ENCODE data around the gene USP25. TPM values are rescaled to one million over a fixed set of nuclear protein-coding genes. Genes with fewer than 3 reads are reported as not detected.

Gene USP25
- total and polyA plus RNA-seq, 2 of the 8 experiments (the other 6 are each of a cell fraction or from before 2014, with no cell fraction given) = 11.2 to 48.1 TPM

DNA sequence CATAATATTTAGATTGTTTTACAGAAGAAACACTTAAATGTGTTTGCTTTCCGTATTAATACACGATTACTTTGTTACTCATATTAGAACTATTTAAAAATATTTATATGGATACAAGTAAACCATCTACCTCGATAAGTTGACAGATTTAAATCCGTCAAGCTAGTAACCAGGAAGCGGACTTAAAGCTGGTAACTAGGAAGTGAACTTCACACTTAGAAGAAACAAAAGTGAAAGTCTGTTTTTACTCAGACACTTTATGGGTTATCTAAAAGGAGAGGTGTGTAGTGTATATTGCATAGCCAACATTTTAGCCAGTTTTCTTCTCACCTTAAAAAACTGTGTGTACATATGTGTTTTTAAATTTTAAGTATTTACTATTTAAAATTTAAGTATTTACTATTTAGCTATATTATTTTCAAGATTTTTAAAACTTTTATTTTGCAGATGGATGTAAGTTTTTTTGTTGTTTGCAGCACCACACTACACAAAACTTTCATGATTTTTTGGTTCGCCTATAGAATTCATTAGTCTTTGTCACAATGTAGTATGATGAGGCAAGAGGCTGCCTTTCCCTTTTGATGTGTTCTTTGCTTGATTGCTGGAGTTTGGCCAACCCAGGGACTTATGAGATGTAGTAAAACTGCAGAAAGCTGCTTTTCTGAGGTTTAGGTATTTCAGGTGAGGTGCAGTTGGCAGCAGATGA is 2.7 kb downstream of the USP25 start:
- Histone ChIP-seq H3K56ac (replicated peaks; ENCODE audit: insufficient read length, low read depth, low read length) (no peak overlapping the region), H3K4me3 (ENCODE audit: extremely low read depth in 1 of 4, insufficient read depth in 2 of 4, low read depth in 3 of 4, low read length in 4 of 4) (peak overlapping the region; percentile 7 to 98 (median 86); a peak in 4 of 8 replicates), H4K8ac (ENCODE audit: extremely low read depth, insufficient read depth, low read length) (no peak overlapping the region), H3K9ac (replicated peaks in 1 of 4; ENCODE audit: extremely low read depth in 1 of 4, low read depth in 3 of 4, low read length in 3 of 4) (no peak overlapping the region; a peak in 1 of 7 replicates), H3K23me2 (ENCODE audit: low read depth, low read length) (no peaks in the 10 kb centered on the region; the same call in 1 of the 2 replicates), H2BK120ac (replicated peaks; ENCODE audit: low read depth, low read length) (no peak overlapping the region), H3K36me3 (ENCODE audit: control insufficient read depth in 2 of 4, insufficient read depth in 4 of 4, low read length in 3 of 4) (no peaks in the 10 kb centered on the region), H3K4ac (replicated peaks; ENCODE audit: insufficient read length, low read depth, low read length) (no peak overlapping the region), H4K91ac (replicated peaks; ENCODE audit: insufficient read length, low read length) (no peak overlapping the region), H3K23ac (ENCODE audit: insufficient read length) (no peak overlapping the region), H3K27me3 (replicated peaks in 1 of 4; ENCODE audit: control insufficient read depth in 3 of 4, extremely low read depth in 1 of 4, insufficient read depth in 3 of 4, low read length in 3 of 4) (no peaks in the 10 kb centered on the region), H2BK15ac (ENCODE audit: low read length) (no peak overlapping the region), H3K4me1 (replicated peaks in 1 of 4; ENCODE audit: control insufficient read depth in 3 of 4, insufficient read depth in 4 of 4, low read length in 3 of 4) (peaks cover 0 to 3% (median 1%) of the 10 kb centered on the region in 4 experiments; a peak in 2 of 7 replicates), H2BK5ac (ENCODE audit: low read depth, low read length) (no peak overlapping the region), H3K79me1 (ENCODE audit: low read depth, low read length) (no peaks in the 10 kb centered on the region; the same call in 1 of the 2 replicates), H3K9me3 (ENCODE audit: insufficient read depth in 2 of 2, low read depth in 1 of 2, low read length in 1 of 2) (no peaks in the 10 kb centered on the region), H3K4me2 (ENCODE audit: insufficient read depth in 1 of 2, low read depth in 2 of 2, low read length in 2 of 2) (peak overlapping the region; percentile 77 to 85; a peak in 3 of 4 replicates), H2BK12ac (ENCODE audit: low read depth, low read length) (no peak overlapping the region), H2BK20ac (ENCODE audit: low read length) (no peak overlapping the region), H2AK5ac (ENCODE audit: low read depth, low read length) (no peak overlapping the region), H3K14ac (ENCODE audit: insufficient read length) (no peak overlapping the region), H2AFZ (ENCODE audit: low read length) (no peak overlapping the region), H3K27ac (ENCODE audit: low read depth, low read length) (no peak overlapping the region), H4K20me1 (replicated peaks in 1 of 2; ENCODE audit: control insufficient read depth in 1 of 2, insufficient read depth in 2 of 2, low read length in 2 of 2) (peaks cover 2 to 3% of the 10 kb centered on the region in 2 experiments), H4K5ac (ENCODE audit: insufficient read length, low read depth, low read length) (no peak overlapping the region), H3K18ac (ENCODE audit: extremely low read depth, low read length) (no peak overlapping the region), H3K79me2 (ENCODE audit: control insufficient read depth in 1 of 2, insufficient read depth in 2 of 2, low read length in 2 of 2) (peaks cover 31 to 71% of the 10 kb centered on the region in 2 experiments)
- ChIA-PET POLR2A (ENCODE audit: partially characterized antibody) (interaction anchor here (0.6 to 1.0 kb wide), 4 partner anchors 10 to 31 kb away, joined by 3 to 8 read pairs (median 4); no protein-coding TSS in a partner anchor), CTCF (ENCODE audit: partially characterized antibody) (interaction anchor here (1.1 kb wide), 1 partner anchor 17 kb away, joined by 3 read pairs; no protein-coding TSS in a partner anchor)
- DNase-seq (ENCODE audit: low read depth in 1 of 2, low spot score in 2 of 2) (no peak), FAIRE-seq (no peak)
- WGBS, 2 experiments (ENCODE audit: extremely low coverage in 1 of 2, insufficient coverage in 1 of 2, insufficient read length in 1 of 2, insufficient replicate concordance in 2 of 2, low coverage in 1 of 2, low lambda C conversion rate in 2 of 2, missing lambda C conversion rate in 1 of 2) = 72% methylated on average over 6 of the region's 6 CpGs; no CpG with 5 or more reads in 1 of the 2 experiments
- TF ChIP-seq SP1 (IDR thresholded peaks at IDR 0.05; ENCODE audit: low read depth, low read length) = no peak
- TF ChIP-seq GABPA (IDR thresholded peaks at IDR 0.05; ENCODE audit: borderline replicate concordance, insufficient read depth, low read length) = no peak
- no peak for TF ChIP-seq NANOG (IDR thresholded peaks at IDR 0.05; ENCODE audit: insufficient read depth, low read depth, low read length, poor library complexity, severe bottlenecking)
- no peak for TF ChIP-seq BCL11A (IDR thresholded peaks at IDR 0.05; ENCODE audit: low read depth in 2 of 2, low read length in 2 of 2)
- TF ChIP-seq FOSL1 (IDR thresholded peaks at IDR 0.05; ENCODE audit: insufficient read depth, low read depth, low read length) = no peak
- no peak for TF ChIP-seq PHF8 (conservative IDR thresholded peaks at IDR 0.05; ENCODE audit: low read depth, low read length)
- TF ChIP-seq CREB1 (IDR thresholded peaks at IDR 0.05) = no peak
- TF ChIP-seq SAP30 (IDR thresholded peaks at IDR 0.05; ENCODE audit: insufficient read depth, insufficient replicate concordance, low read length) = no peak
- no peak for TF ChIP-seq SIN3A (conservative IDR thresholded peaks at IDR 0.05 in 1 of 2, IDR thresholded peaks at IDR 0.05 in 1 of 2; ENCODE audit: low read depth in 1 of 2, low read length in 2 of 2)
- TF ChIP-seq JUND (IDR thresholded peaks at IDR 0.05; ENCODE audit: low read length) = no peak
- no peak for TF ChIP-seq TCF12 (IDR thresholded peaks at IDR 0.05; ENCODE audit: low read depth, low read length)
- no peak for TF ChIP-seq CHD1 (IDR thresholded peaks at IDR 0.05; ENCODE audit: low read depth, low read length)

Measured in H1 (cell line).